ENCODE results near the gene CC2D2A. TPM values are rescaled to one million over a fixed set of nuclear protein-coding genes. Genes with fewer than 3 reads are reported as not detected.

Gene CC2D2A
- total RNA-seq, 4 donors from 2014 or later: 5.6 to 36.7 (median 9.6) TPM

GRCh38 chr4:15436513-15436912, 33.2 kb upstream of the CC2D2A start:
- 8% methylated on average over 2 of the region's 2 CpGs; no CpG with 5 or more reads in 1 of the 2 donors for WGBS, 2 donors (ENCODE audit: low coverage in 1 of 2)
- TF ChIP-seq CTCF (IDR thresholded peaks at IDR 0.05): no peak
- TF ChIP-seq EP300 (IDR thresholded peaks at IDR 0.05; ENCODE audit: low read depth): no peak
- TF ChIP-seq POLR2A (IDR thresholded peaks at IDR 0.05): no peak
- no peak for TF ChIP-seq POLR2AphosphoS5 (IDR thresholded peaks at IDR 0.05)
- Histone ChIP-seq H3K27ac (no peak overlapping the region), H3K36me3 (no peaks in the 10 kb centered on the region), H3K4me3 (no peak overlapping the region), H3K9me3 (no peaks in the 10 kb centered on the region), H3K4me1 (peaks cover 0 to 4% (median 2%) of the 10 kb centered on the region in 4 donors), H3K27me3 (no peaks in the 10 kb centered on the region)
- no peak for DNase-seq
- in situ Hi-C loops (cut with MboI; ENCODE audit: low pct_ligation_motif_present in 1 of 4, low pct_unique_long_range_greater_than_20kb in 1 of 4, low sequenced_read_pairs in 3 of 4) (no loop called here), intact Hi-C loops (cut with DNase I; ENCODE audit: low total_unique reads) (no loop called here)

GRCh38 chr4:15438939-15439524, 30.6 kb upstream of the CC2D2A start:
- Histone ChIP-seq H3K27ac (no peak overlapping the region), H3K36me3 (no peaks in the 10 kb centered on the region), H3K4me3 (no peak overlapping the region), H3K9me3 (no peaks in the 10 kb centered on the region), H3K4me1 (peaks cover 0 to 4% (median 2%) of the 10 kb centered on the region in 4 donors), H3K27me3 (no peaks in the 10 kb centered on the region)
- WGBS, 2 donors (ENCODE audit: low coverage in 1 of 2): 40 to 50% methylated on average over 1 to 2 of the region's 2 CpGs
- intact Hi-C loops (cut with DNase I; ENCODE audit: low total_unique reads): no loop called here
- TF ChIP-seq POLR2AphosphoS5 (IDR thresholded peaks at IDR 0.05): no peak
- DNase-seq: no peak
- in situ Hi-C loops (cut with MboI; ENCODE audit: low pct_ligation_motif_present in 1 of 4, low pct_unique_long_range_greater_than_20kb in 1 of 4, low sequenced_read_pairs in 3 of 4): no loop called here

- intact Hi-C loops (cut with DNase I; ENCODE audit: low total_unique reads): no loop called here
- TF ChIP-seq POLR2AphosphoS5 (IDR thresholded peaks at IDR 0.05) (no peak), CTCF (IDR thresholded peaks at IDR 0.05) (no peak), EP300 (IDR thresholded peaks at IDR 0.05; ENCODE audit: low read depth) (no peak), POLR2A (IDR thresholded peaks at IDR 0.05) (no peak)
Measured at GRCh38 chr4:15443371-15444160, 26.1 kb upstream of the CC2D2A start.

GRCh38 chr4:15444276-15444675, 25.4 kb upstream of the CC2D2A start:
- Histone ChIP-seq H3K27me3 (no peaks in the 10 kb centered on the region), H3K27ac (no peak overlapping the region), H3K4me3 (no peak overlapping the region), H3K9me3 (no peaks in the 10 kb centered on the region), H3K36me3 (no peaks in the 10 kb centered on the region), H3K4me1 (no peaks in the 10 kb centered on the region)
- no peak for DNase-seq
- intact Hi-C loops (cut with DNase I; ENCODE audit: low total_unique reads): no loop called here
- no peak for TF ChIP-seq POLR2A (IDR thresholded peaks at IDR 0.05)
- no peak for TF ChIP-seq CTCF (IDR thresholded peaks at IDR 0.05)
- TF ChIP-seq EP300 (IDR thresholded peaks at IDR 0.05; ENCODE audit: low read depth): no peak
- TF ChIP-seq POLR2AphosphoS5 (IDR thresholded peaks at IDR 0.05): no peak
- in situ Hi-C loops (cut with MboI; ENCODE audit: low pct_ligation_motif_present in 1 of 4, low pct_unique_long_range_greater_than_20kb in 1 of 4, low sequenced_read_pairs in 3 of 4): no loop called here
- 85 to 93% methylated on average over 7 of the region's 7 CpGs for WGBS, 2 donors (ENCODE audit: low coverage in 1 of 2)

More at GRCh38 chr4:15443371-15444160, 26.1 kb upstream of the CC2D2A start:
- Histone ChIP-seq H3K27me3 (no peaks in the 10 kb centered on the region), H3K9me3 (no peaks in the 10 kb centered on the region), H3K36me3 (no peaks in the 10 kb centered on the region), H3K4me3 (no peak overlapping the region), H3K27ac (no peak overlapping the region), H3K4me1 (no peaks in the 10 kb centered on the region)
- WGBS, 2 donors (ENCODE audit: low coverage in 1 of 2): 36 to 67% methylated on average over 1 to 2 of the region's 2 CpGs
- DNase-seq: no peak
- in situ Hi-C loops (cut with MboI; ENCODE audit: low pct_ligation_motif_present in 1 of 4, low pct_unique_long_range_greater_than_20kb in 1 of 4, low sequenced_read_pairs in 3 of 4): no loop called here

Measured in transverse colon (tissue), 4 donors.